8988T (cell line): ENCODE results near the gene ABCC3.

Source experiments
- DNase-seq: peaks from one replicate; pipeline ENCODE4 v3.0.0; 2011

The ABCC3 gene

DNA sequence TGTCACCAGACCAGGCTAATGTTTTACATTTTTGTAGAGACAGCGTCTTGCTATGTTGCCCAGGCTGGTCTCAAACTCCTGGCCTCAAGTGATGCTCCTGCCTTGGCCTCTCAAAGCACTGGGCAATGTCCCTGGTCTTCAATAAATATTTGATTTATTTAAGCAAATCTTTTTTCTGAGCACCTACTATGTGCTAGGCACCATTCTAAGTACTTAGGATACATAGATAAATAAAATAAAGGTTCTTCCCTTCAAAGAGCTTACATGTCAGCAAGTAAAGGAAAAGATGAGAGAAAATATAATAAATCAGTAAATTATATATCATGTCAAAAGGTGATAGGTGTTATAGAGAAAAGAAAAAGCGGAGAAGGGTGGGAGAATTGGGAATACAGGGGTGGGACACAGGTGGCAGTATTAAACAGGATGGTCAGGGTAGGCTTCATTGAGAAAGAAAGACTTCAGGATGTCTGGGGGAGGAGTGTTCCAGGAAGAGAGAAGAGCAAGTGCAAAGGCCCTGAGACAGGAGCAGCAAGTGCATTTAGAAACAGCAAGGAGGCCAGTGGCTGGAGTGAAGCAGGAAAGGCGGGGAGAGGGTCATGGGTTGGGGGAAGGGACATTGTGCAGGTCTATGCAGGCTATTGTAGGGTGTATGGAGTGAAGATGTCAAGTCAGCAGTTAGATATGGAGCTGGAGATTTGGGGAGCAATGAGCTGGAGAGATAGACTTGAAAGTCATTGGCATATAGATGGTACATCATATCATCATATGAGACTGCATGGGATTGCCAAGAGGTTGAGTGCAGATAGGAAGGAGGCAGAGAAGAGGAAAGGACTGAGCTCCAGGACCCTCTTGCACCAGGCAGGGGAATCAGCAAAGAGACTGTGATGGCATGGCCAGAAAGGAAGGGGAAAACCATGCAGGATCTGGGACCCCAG lies 11.3 kb downstream of the ABCC3 start:
- DNase-seq, result no peak

DNA sequence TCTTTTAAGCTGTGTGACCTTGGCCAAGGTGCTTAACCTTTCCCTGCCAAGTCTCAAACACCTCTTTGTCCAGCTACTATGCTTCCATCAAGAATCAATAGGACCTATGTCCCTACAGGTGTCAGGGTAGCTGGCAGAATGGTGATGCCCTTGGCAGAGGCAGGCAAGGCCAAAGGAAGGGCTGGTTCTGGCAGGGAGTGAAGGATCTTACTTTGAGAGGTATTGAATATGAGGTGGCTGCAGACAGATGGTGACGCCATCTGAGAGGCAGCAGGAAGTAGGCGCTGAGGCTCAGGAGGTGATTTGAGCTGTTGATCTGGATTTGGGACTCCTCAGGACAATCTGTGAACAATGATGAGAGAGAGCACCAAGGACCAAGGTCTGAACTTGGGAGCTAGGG lies 12.5 kb downstream of the ABCC3 start:
- no peak for DNase-seq

DNA sequence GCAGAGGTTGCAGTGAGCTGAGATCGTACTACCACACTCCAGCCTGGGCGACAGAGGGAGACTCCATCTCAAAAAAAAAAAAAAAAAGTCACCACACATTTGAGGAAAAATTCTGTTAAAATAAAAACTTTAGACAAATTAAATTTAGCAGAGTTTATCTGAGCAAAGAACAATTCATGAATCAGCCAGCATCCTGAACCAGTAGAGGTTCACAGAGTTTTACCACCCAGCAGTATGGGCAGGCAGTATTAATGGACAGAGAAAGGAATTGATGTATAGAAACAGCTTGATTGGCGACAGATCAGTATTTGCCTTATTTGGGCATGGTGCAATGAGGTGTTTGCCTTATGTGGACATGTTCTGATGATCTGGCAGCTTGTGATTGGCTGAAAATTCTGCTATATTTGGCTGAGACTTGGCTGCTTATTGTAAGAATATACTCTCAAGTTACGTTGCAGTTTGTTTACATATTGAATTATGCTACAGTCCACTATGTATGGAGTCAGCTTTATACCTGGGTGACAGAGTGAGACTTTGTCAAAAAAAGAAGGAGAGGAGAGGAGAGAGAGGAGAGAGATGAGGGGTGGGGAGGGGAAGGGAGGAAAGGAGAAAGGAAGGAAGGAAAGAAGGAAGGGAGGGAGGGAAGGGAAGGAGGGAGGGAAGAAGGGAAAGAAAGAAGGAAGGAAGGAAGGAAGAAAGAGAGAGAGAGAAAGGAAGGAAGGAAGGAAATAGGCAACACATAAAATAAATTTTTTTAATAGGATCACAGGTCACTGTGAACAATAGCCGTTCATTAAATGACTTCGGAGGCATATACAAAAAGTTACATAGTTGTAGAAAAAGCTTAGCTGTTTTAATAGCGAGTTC lies 14.6 kb downstream of the ABCC3 start:
- DNase-seq, result no peak

DNA sequence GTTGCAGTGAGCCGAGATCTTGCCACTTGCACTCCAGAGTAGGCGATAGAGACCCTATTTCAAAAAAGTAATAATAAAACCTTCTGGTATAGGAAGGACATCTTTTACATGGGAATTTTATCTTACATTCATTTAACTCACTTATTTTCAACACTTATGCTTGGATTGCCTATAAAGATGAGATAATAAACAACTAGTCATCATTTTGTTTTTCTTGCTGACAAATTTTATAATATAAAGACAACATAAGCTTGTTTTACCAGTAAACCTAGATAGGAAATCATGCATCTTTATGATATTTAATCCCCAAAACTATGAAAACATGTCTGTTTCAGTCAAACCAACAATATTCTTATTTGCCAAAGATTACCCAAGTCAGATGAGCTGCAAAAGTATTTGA lies 17.0 kb downstream of the ABCC3 start:
- no peak for DNase-seq

DNA sequence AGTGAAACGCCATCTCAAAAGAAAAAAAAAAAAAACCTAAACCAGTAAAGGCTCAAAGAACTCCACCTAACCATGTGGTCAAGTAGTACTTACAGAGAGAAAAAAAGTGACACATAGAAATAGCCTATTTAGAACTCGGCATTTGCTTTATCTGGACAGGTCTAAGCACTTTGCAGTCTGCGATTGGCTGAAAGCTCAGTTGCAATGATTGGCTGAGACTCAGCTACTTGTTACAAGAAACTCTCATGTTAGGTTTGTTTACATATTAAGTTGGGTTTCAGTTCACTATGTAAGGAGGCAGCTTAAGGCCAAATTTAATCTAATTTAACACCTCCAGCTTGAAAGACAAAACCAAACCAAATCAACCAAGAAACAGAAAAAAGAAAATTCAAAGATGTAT lies 19.1 kb downstream of the ABCC3 start:
- no peak for DNase-seq

DNA sequence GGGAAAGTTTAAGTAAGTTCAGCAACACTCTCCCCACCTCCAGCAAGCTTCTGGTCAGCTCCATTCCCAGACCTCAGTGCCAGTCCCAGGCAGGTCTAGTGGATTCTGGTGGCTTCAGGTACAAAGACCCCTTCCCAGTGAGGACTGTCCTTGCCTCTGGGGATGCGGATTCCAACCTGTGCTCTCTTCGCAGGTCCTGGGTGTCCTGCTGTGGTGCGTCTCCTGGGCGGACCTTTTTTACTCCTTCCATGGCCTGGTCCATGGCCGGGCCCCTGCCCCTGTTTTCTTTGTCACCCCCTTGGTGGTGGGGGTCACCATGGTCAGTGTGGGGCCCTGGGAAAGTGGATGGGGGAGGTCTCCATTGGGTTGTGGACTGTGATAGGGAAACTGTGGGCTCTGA lies 21.8 kb downstream of the ABCC3 start:
- no peak for DNase-seq

DNA sequence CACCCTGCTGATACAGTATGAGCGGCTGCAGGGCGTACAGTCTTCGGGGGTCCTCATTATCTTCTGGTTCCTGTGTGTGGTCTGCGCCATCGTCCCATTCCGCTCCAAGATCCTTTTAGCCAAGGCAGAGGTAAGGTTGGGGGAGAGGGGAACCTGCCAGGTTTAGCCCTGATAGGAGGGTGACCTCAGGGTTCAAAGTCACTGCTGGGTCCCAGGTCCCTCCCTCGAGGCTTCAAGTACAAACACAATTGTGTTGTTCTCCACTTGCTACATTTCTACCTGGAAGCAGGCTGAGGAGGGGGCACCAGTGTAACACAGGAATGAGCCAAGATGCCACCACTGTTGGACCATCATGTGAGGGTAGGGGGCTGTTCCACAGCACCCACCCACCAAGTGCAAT lies 22.4 kb downstream of the ABCC3 start:
- DNase-seq, result no peak

DNA sequence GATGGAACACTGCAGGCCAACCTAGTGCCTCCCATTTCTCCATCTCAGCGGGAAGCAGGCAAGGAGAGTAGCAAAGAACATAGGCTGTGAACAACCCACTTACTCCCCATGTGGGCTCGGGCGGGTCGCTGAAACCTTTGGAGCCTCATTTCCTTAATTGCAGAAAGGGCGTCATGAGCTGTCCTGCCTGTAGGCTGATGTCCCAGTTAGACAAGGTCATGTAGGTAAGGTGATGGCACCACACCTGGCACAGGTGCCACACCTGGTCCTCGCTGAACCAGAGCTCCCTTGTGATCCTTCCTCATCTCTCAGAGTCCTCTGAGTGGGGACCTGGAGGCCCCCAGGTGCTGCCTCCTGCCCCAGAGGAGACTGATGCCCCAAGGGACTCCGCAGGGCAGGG lies 22.9 kb downstream of the ABCC3 start:
- DNase-seq, result no peak

DNA sequence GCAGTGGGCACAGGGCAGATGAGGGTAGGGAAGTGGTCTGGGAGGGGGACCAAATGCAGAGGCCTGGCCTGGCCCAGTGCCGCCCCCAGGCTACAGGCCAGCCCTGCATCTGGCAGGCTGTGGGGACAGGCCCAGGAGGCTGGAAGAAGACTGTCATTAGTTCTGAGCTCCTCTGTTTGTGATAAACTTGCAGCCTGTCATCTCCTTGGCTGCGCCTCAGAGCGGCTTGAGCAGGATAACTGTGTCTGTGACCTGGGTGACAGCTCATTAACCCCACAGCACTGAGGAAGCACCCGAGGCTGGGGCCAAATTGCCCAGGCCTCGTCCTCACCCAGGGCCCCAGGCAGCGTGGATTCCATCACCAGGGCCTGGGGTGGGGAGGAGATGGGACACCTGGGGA lies 23.9 kb downstream of the ABCC3 start:
- no peak for DNase-seq

DNA sequence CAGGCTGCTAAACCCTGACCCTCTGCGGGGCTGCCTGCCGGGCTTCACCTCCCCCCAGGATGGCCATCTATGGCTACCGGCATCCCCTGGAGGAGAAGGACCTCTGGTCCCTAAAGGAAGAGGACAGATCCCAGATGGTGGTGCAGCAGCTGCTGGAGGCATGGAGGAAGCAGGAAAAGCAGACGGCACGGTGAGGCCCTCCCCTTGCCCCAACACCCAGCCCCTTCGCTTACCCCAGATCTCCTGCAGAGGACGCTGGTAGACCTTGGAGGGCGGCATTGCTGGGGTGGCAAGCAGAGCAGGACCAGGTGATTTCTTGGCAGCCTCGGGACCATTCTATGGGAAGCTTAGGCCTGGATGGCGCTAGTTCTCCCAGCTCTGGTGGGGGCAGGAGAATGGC lies 24.5 kb downstream of the ABCC3 start:
- DNase-seq, result no peak

DNA sequence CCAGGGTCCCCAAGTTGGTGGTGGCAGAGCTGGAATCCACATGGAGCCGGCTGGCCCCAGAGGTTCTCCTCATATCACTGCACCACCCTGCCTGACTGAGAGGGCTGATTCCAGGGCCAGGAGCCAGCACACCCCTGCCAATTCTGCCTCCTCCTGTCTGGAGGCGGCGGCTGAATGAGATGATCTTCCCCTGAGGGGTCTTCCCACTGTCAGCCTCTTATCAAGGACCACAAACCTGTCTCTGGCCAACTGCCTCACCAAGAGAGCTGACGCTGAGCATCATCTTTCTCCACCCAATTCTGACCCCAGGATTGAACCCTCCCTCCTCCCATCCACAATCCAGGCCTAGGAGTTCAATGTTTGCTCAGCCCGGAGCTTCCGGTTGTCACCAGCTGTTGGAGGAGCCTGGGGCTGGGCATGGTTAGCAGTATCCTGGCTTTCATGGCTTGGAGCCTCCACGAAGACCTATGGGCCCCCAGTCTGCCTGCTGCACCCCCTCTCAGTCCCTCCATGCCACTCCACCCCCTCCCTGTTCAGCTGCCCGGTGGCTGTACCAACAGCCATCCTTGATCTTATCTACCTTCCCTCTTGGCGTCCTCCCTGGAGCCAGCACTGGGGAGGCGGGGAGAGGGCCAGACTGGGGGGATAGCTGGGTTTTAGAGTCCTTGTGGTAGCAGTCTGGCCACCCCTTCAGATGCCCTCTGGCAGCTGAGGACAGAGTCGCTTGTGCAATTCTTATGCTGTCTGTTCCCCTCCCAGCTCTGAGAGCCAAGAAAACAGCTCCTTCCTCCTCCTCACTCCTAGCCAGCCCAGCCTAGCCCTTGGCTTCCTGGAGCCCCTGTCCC lies 25.6 kb downstream of the ABCC3 start:
- no peak for DNase-seq

DNA sequence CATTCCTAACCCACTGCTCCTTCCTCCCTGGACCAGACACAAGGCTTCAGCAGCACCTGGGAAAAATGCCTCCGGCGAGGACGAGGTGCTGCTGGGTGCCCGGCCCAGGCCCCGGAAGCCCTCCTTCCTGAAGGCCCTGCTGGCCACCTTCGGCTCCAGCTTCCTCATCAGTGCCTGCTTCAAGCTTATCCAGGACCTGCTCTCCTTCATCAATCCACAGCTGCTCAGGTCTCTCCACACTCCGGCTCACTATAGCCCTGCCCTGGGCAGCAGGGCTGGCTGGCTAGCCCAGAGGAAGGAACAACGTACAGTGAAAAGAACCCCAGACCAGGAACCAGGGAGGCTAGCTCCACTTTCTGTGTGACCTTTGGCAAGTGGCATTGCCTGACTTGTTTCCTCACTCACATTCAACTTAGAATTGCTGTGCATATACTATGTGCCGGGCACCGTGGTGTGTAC lies 26.2 kb downstream of the ABCC3 start:
- no peak for DNase-seq

DNA sequence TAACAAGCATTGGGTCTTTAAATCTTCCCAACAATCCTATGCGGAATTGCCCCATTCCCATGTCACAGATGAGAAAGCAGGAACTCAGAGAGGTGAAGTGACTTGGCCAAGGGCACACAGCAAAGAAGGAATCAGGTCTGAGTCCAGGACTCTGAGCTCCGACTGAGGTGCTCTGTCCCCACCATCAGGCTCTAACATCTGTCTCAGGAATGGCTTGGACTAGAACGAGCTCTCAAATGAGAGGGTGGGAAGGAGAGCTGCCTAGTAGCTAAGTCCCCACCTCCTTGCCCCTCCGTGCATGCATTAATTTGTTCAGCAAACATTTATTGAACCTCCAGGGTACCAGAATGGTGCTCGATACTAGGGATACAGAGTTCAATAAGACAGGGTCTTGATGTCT lies 26.7 kb downstream of the ABCC3 start:
- no peak for DNase-seq

DNA sequence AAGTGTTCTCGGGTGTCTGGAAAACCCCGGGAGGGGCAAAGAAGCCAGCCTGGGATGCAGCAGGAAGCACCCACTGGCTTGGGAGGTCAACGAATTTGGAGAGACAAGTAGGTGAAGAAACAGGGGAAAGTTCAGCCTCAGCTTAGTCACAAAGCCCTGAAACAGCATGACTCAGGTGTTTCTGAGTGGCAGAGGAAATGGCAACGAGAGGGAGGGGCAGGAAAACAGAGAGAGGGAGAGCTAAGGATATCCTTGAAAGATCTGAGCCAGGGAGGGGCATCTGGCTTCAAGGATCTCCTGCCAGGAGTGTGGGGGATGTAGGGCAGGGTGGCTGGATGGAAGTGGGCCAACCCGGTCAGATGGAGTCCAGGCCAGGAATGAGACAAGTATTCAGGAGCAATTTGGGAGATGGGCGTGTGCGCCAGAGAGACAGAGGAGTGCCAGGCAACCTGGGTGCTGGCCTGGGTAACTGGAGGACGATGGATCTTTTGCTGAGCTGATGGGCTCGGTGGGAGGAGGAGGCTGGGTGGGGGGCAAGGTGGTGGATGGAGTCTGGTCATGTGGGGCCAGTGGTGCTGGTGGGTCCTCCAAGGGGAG lies 27.2 kb downstream of the ABCC3 start:
- peak; percentile 93 for DNase-seq

DNA sequence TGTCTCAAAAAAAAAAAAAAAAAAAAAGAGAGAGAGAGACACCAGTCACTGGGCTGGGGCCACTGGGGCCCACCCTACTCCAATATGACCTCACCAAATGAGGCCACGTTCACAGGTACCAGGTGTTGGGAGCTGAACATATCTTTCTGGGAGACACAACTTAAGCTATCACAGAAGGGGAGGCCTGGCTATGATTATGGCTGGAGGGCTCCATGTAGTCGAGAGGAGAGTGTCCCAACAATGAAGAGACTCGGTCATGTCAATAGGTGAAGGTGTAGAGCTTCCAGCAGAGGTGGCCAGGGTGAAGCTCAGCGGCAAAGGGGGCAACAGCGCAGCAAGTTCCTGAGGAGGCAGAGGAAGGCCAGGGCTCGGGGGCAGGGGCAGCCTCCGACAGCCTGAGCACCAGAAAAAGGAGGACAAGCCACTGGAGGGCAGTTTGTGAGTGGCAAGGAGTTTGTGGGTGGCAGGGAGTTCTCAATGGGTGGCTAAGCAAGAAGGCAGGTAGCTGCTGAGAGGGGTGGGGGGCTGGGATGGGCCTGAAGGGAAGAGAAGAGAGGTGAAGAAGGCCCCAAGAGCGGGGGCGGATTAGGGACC lies 28.0 kb downstream of the ABCC3 start:
- DNase-seq, result no peak

DNA sequence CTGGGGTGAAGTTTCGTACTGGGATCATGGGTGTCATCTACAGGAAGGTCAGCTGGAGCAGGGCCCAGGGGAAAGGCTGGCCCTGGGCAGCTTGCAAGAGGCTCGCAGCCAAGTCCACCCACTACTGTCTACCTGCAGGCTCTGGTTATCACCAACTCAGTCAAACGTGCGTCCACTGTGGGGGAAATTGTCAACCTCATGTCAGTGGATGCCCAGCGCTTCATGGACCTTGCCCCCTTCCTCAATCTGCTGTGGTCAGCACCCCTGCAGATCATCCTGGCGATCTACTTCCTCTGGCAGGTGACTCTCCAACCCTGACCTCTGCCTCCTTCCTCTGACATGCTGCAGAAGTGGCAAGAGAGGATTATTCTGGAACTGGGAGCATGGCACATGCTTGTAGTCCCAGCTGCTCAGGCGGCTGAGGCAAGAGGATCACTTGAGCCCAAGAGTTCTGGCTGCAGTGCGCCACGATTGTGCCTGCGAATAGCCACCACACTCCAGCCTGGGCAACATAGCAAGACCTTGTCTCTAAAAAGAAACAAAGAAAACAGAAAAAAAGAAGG lies 29.2 kb downstream of the ABCC3 start:
- DNase-seq, result no peak

DNA sequence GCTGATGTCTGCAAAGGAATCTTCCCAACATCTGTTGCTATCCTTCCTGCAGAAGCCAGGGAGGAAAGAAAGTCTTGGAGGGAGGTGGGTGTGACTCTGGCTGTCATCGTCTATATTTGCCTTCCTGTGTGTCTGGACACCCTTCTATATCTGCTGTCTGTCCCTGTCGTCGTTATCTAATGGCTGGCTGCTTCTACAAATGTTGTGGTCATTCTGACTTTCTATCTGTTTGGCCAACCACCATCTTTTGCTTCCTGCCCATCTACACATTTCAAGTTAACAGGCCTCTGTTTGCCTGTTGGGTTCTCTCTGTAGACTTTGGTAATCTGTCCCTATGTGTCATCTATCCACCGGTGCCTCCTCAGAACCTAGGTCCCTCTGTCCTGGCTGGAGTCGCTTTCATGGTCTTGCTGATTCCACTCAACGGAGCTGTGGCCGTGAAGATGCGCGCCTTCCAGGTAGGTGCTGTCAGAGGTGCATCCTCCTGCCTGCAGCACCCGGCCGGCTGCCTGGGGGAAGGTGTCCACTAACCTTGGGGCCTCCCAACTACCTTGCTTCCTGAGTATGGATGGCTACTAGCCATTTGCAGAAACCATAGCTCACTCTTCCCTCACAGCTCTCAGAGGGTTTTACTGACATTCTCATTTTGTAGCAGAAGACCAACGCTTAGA lies 30.2 kb downstream of the ABCC3 start:
- DNase-seq, result no peak

DNA sequence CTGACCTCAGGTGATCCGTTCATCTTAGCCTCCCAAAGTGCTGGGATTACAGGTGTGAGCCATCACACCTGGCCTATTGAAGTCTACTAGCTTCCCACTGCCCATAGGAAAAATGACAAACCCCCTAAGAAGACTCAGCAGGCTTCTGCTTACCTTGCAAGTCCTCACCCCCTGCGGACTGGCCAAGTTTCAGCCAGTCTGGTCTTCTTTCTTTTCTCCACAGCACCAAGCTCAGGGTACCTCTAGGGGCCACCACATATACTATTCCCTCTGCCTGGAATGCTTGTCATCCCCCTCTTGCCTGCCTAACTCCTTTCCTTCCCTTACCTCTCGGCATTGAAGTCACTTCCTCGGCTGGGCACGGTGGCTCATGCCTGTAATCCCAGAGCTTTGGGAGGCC lies 31.2 kb downstream of the ABCC3 start:
- no peak for DNase-seq

DNA sequence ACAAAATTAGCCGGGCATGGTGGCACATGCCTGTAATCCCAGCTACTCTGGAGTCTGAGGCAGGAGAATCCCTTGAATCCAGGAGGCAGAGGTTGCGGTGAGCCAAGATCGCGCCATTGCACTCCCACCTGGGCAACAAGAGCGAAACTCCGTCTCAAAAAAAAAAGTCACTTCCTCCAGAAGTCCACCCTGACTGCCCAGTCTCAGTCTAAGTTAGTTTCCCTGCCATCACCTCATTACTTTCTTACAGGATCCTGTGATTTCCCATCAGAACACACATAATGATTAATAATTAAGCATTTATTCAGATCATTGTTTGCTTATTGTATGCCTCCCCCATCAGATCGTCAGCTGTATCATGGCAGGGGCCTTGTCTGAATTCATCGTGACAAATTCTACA lies 31.6 kb downstream of the ABCC3 start:
- DNase-seq, result no peak

DNA sequence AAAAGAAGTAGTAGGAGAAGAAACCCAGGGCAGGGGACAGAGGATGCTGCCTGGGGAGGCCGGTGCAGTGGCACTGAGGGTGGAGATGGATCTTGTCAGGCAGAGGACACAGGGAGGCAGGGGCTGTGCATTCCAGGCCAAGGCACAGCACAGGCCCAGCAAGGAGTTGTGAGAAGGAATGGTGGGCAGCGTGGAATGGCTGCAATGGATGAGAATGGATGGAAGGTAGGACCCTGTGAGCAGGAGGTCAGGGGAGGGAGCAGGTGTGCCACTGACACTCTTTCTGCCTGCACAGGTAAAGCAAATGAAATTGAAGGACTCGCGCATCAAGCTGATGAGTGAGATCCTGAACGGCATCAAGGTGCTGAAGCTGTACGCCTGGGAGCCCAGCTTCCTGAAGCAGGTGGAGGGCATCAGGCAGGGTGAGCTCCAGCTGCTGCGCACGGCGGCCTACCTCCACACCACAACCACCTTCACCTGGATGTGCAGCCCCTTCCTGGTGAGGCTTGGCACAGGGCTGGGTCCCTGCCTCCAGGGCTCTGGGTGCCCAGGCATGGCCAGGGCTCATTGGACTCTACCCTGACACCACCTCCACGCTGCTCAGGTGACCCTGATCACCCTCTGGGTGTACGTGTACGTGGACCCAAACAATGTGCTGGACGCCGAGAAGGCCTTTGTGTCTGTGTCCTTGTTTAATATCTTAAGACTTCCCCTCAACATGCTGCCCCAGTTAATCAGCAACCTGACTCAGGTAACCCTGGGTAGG lies 32.8 kb downstream of the ABCC3 start:
- no peak for DNase-seq
